Endothelial cell of umbilical vein (primary cell): ENCODE measurements around the gene ZPR1.

ENCODE experiments used
- CTCF ChIP-seq, 2 donors: IDR thresholded peaks; 1 replicate in 1 of 2; 2 replicates in 1 of 2; pipeline ENCODE4 v1.5.1; 2011; ENCODE audit warnings: low read length in 2 of 2, mild to moderate bottlenecking in 2 of 2, moderate library complexity in 2 of 2, control low read depth in 1 of 2, inconsistent platforms in 1 of 2, low read depth in 1 of 2; ENCODE audit not compliant: insufficient read depth in 1 of 2; ENCODE audit errors: extremely low read depth in 1 of 2
- EZH2 ChIP-seq: IDR thresholded peaks from 2 replicates; pipeline ENCODE4 v1.6.1; 2012; ENCODE audit warnings: borderline replicate concordance, low read depth, mild to moderate bottlenecking, moderate library complexity, low read length, inconsistent platforms; ENCODE audit not compliant: severe bottlenecking

GRCh38 chr11:116733969-116734508 is 53.8 kb downstream of the ZPR1 start:
- TF ChIP-seq CTCF (IDR thresholded peaks at IDR 0.05; ENCODE audit: extremely low read depth in 1 of 2, insufficient read depth in 1 of 2, low read depth in 1 of 2, low read length in 2 of 2) (no peak), EZH2 (no peak)
